Testis (tissue), 2 donors: ENCODE measurements around the gene VWA7.

Experiments used
- POLR2A ChIP-seq: fragments of 450-650 bp; IDR thresholded peaks from one replicate; pipeline ENCODE4 v1.6.1; 2017; ENCODE audit warnings: antibody characterized with exemption, mild to moderate bottlenecking, moderate library complexity
- TF ChIP-seq, protein P1 (sequence below), 3 experiments: fragments of 450-650 bp in 2 of 3; fragments of 200-600 bp in 1 of 3; sonication (generic) in 1 of 3; IDR thresholded peaks; one replicate each; pipeline ENCODE4 v1.5.1; 2016 to 2019; ENCODE audit warnings: antibody characterized with exemption in 3 of 3, mild to moderate bottlenecking in 2 of 3, moderate library complexity in 1 of 3

DNA sequence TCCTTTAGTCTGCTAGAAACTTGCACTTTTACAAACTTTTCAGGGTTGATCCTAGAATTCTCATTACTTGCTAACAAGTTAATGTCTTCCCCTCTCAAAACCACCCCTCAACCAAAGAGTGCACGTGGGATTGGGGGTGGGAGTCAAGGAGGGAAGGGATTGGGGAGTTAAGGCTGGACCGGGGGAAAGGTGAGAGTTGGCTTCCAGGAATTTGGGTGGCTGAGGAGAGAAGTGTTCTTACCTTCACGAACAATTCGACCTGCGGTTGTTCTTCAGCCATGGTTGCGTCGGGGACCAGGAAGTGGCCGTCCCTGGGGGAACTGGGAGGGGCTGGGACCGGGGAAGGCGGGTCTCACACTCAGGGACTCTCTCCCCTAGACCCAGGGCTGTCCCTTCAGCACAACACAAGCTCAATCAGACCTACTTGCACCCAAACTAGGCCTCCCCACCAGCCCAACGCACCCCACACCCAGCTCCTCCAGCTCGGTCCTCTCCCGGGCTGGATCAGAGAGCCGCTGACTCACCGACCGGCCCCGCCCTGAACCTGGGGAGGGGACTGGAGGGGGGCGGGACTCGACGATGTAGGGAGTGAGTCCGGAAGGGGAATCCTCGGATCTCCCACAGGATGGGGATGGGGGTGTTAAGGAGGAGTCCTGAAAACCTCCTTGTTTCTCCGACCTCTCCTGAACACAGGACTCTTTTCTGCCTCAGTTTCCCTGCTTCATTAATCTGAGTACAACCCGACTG is 40.9 kb downstream of the VWA7 start, which contains the start of gene CLIC1:
- TF ChIP-seq, protein P1, sequence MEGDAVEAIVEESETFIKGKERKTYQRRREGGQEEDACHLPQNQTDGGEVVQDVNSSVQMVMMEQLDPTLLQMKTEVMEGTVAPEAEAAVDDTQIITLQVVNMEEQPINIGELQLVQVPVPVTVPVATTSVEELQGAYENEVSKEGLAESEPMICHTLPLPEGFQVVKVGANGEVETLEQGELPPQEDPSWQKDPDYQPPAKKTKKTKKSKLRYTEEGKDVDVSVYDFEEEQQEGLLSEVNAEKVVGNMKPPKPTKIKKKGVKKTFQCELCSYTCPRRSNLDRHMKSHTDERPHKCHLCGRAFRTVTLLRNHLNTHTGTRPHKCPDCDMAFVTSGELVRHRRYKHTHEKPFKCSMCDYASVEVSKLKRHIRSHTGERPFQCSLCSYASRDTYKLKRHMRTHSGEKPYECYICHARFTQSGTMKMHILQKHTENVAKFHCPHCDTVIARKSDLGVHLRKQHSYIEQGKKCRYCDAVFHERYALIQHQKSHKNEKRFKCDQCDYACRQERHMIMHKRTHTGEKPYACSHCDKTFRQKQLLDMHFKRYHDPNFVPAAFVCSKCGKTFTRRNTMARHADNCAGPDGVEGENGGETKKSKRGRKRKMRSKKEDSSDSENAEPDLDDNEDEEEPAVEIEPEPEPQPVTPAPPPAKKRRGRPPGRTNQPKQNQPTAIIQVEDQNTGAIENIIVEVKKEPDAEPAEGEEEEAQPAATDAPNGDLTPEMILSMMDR (IDR thresholded peaks at IDR 0.05), result no peak
- peak; percentile 91 for TF ChIP-seq POLR2A
